Activated CD8-positive, alpha-beta memory T cell treated with anti-CD3 and anti-CD28 coated beads, Interleukin-2, amount 50 U/mL, for 24 hours (primary cell): ENCODE results near the gene HUWE1.

Source experiments
- DNase-seq: peaks from one replicate; pipeline ENCODE4 v3.0.0-alpha.2; 2020; ENCODE audit errors: extremely low read depth

Gene HUWE1

GRCh38 chrX:53684415-53685192, 1.9 kb downstream of the HUWE1 start:
- no peak for DNase-seq

- DNase-seq: peak; percentile 71
These were observed 2.7 kb downstream of the HUWE1 start for GRCh38 chrX:53683556-53684414.

- DNase-seq: no peak
These were observed 3.5 kb downstream of the HUWE1 start for GRCh38 chrX:53682885-53683555.

- DNase-seq: no peak
These were observed 4.9 kb downstream of the HUWE1 start for GRCh38 chrX:53681661-53682060.

- DNase-seq: no peak
These were observed 7.9 kb downstream of the HUWE1 start for GRCh38 chrX:53678667-53679066.

GRCh38 chrX:53677286-53677685, 9.2 kb downstream of the HUWE1 start:
- no peak for DNase-seq

- DNase-seq: no peak
These were observed 11.9 kb downstream of the HUWE1 start for GRCh38 chrX:53674581-53674980.

GRCh38 chrX:53669258-53669657, 17.3 kb downstream of the HUWE1 start:
- DNase-seq: no peak

GRCh38 chrX:53666171-53666570, 20.3 kb downstream of the HUWE1 start:
- no peak for DNase-seq

- no peak for DNase-seq
These were observed 26.5 kb downstream of the HUWE1 start for GRCh38 chrX:53660004-53660403.

GRCh38 chrX:53659039-53659438, 27.5 kb downstream of the HUWE1 start:
- DNase-seq: no peak

- DNase-seq: no peak
These were observed 29.7 kb downstream of the HUWE1 start for GRCh38 chrX:53656845-53657244.

GRCh38 chrX:53654376-53654775, 32.1 kb downstream of the HUWE1 start:
- DNase-seq: no peak

GRCh38 chrX:53644751-53645150, 41.8 kb downstream of the HUWE1 start:
- DNase-seq: no peak

- no peak for DNase-seq
These were observed 44.2 kb downstream of the HUWE1 start for GRCh38 chrX:53642337-53642736.

- DNase-seq: no peak
These were observed 47.3 kb downstream of the HUWE1 start for GRCh38 chrX:53639257-53639656.

- DNase-seq: no peak
These were observed 49.0 kb downstream of the HUWE1 start for GRCh38 chrX:53637479-53637878.

- DNase-seq: no peak
These were observed 55.4 kb downstream of the HUWE1 start for GRCh38 chrX:53631156-53631555.

GRCh38 chrX:53630261-53630660, 56.3 kb downstream of the HUWE1 start:
- DNase-seq: no peak

- no peak for DNase-seq
These were observed 64.1 kb downstream of the HUWE1 start for GRCh38 chrX:53622431-53622830.

- no peak for DNase-seq
These were observed 65.0 kb downstream of the HUWE1 start for GRCh38 chrX:53621418-53621986.

GRCh38 chrX:53616946-53617345, 69.6 kb downstream of the HUWE1 start:
- DNase-seq: no peak
